H1 (cell line): ENCODE results near the gene CHST2. TPM values are rescaled to one million over a fixed set of nuclear protein-coding genes. Genes with fewer than 3 reads are reported as not detected.

ENCODE experiments used
- RBBP5 ChIP-seq: IDR thresholded peaks from 2 replicates; pipeline ENCODE4 v1.7.1; 2012; ENCODE audit warnings: low read depth, mild to moderate bottlenecking, inconsistent platforms, low read length, moderate library complexity, borderline replicate concordance
- polyA plus RNA-seq, 7 experiments: library from polyadenylated mRNA; depleted of rRNA in 3 of 7; stranded (reverse) in 5 of 7; unstranded in 2 of 7; fragments of >200 nt in 5 of 7; fragments of 200-250 nt in 2 of 7; gene quantifications; 1 replicate in 5 of 7; 2 replicates in 1 of 7; 4 replicates in 1 of 7; pipeline versions ENCODE4 v1.2.1 to v1.2.3, GENCODE V29; 2011 to 2013; ENCODE audit warnings: missing spikeins in 2 of 7, mixed read lengths in 2 of 7
- total RNA-seq: library from RNA; stranded (reverse); fragmentation: NEBNext Ultra II Directional; extraction: Animal tissue kit (Norgen Biotek cat#: 25700); gene quantifications from 2 replicates; pipeline ENCODE4 v1.2.1, GENCODE V29; 2021
- TF ChIP-seq, protein P1 (sequence below), 3 experiments: IDR thresholded peaks; 1 replicate in 2 of 3; 2 replicates in 1 of 3; pipeline versions ENCODE4 v1.5.1 to v1.6.1; 2011; ENCODE audit warnings: low read length in 3 of 3, mild to moderate bottlenecking in 3 of 3, inconsistent platforms in 2 of 3, low read depth in 1 of 3, moderate library complexity in 1 of 3; ENCODE audit not compliant: insufficient read depth in 1 of 3; ENCODE audit errors: control extremely low read depth in 1 of 3

The CHST2 gene
- total and polyA plus RNA-seq, 2 of the 8 experiments (the other 6 are each of a cell fraction or from before 2014, with no cell fraction given), result 3.2 to 15.1 TPM

DNA sequence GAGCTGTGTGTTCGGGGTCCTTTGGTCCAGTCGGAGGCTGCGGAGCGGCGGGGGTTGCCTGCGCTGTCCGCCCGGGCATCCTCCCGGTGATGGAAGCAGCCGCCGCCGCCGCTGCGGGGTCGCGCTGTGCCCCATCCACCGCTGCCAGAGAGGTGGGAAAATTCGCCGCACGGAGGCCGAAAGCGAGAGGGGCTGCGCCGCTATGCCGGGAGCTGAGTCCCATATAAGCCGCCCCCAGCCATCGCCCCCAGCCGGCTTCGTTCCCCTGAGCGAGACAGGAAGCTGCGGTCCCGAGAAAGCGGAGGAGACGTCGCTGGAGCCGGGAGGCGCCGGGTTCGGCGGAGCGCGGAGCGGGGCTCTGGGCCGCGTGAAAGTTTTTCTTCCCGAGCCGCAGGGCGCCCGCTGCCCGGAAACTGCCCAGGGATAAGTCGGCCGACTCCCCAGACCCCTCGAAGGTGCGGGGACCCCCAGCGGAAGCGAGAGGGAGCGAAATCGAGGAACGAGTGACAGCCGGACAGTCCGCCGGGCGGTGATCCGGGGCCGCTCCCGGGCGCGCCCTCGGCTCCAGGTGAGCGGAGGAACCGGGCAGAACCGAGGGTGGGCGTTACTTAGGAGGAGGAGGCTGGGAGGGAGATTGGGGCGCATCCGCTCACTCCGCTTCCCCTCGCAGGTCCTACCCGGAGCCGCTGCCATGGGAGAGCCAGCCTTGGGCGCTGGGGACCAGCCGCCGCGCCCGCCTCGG is 574 bp downstream of the CHST2 start (continued):
- TF ChIP-seq, protein P1, sequence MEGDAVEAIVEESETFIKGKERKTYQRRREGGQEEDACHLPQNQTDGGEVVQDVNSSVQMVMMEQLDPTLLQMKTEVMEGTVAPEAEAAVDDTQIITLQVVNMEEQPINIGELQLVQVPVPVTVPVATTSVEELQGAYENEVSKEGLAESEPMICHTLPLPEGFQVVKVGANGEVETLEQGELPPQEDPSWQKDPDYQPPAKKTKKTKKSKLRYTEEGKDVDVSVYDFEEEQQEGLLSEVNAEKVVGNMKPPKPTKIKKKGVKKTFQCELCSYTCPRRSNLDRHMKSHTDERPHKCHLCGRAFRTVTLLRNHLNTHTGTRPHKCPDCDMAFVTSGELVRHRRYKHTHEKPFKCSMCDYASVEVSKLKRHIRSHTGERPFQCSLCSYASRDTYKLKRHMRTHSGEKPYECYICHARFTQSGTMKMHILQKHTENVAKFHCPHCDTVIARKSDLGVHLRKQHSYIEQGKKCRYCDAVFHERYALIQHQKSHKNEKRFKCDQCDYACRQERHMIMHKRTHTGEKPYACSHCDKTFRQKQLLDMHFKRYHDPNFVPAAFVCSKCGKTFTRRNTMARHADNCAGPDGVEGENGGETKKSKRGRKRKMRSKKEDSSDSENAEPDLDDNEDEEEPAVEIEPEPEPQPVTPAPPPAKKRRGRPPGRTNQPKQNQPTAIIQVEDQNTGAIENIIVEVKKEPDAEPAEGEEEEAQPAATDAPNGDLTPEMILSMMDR (IDR thresholded peaks at IDR 0.05; ENCODE audit: control extremely low read depth in 1 of 3, insufficient read depth in 1 of 3, low read depth in 1 of 3, low read length in 3 of 3), result peak in 1 of 3 experiments; percentile 19; a peak in 2 of 4 replicates
- TF ChIP-seq RBBP5, result peak; percentile 77; the same call in 1 of the 2 replicates
